Inflammatory macrophage (primary cell): Measurements from ENCODE around the gene FSIP2.

Experiments used
- DNase-seq, 2 donors: peaks; one replicate each; pipeline ENCODE4 v3.0.0-alpha.2; 2020 to 2022
- total RNA-seq, 18 experiments: gene quantifications; one replicate each; lab custom pipeline; 2026; ENCODE audit warnings: mixed read lengths in 6 of 18, inconsistent platforms in 2 of 18; lab: John Stamatoyannopoulos, UW

The FSIP2 gene, protein sequence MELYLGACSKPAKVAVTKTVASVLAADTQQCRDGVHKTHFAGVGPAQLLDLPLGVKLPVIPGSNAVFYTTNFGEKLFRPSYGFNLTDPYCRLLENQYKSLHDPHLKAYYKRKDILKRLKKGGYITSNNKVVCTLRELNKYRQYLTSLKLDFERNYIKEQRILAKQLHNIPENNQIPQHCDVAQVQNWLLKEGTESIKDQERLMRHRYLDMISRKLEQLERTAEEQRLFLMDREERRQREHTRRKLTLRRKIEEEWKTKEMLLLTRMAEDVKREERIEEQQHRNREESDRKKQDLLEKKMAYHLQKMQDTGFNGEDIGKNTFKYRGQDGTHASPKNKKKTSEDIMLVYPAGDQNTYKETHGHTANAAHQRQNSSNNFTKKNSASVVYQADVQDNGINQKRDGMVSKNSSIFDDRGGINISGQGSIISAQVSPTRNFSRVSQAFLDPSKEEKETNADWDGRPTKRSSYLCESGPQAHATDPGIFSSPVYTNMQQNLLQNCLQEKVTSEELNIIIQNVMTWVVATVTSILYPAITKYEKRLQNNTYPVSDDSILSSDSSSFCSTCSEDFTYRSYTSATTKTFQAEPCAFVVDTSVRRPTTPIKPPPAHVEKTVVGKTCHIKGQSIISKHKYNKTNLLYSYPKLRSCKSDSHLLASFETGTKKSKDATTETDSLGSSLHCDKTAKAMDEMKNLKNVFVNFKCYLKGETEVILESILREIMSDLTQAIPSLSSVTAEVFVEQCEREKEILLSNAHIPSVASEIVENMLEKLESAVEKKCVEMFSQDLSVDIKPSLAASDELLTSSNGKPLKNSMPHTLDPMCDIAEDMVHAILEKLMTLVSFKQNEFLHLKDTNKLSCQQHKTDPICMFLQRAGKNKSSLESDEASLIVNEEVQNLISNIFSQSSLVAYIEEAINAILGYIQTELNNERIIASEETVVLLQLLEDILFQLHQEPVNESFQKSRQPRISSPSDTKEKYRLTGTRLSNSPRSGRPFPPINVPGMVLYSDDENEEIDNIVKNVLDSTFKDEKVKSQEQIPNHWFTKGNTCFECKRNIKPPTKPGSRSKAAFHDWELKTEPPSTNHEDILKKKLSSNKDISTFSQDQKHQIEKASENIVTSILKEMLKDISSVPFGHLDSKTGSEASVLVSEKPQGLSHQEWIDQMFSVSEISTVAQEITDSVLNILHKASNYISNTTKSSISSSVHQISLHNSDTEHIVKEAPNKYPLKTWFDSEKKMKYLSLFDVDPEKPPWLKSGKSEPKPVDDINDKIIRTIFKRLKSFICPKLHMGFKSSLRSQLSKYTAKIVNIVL (N-terminal part only)
- total RNA-seq = 0 to 0.36 (median 0.02) reads per million in 18 experiments

DNA sequence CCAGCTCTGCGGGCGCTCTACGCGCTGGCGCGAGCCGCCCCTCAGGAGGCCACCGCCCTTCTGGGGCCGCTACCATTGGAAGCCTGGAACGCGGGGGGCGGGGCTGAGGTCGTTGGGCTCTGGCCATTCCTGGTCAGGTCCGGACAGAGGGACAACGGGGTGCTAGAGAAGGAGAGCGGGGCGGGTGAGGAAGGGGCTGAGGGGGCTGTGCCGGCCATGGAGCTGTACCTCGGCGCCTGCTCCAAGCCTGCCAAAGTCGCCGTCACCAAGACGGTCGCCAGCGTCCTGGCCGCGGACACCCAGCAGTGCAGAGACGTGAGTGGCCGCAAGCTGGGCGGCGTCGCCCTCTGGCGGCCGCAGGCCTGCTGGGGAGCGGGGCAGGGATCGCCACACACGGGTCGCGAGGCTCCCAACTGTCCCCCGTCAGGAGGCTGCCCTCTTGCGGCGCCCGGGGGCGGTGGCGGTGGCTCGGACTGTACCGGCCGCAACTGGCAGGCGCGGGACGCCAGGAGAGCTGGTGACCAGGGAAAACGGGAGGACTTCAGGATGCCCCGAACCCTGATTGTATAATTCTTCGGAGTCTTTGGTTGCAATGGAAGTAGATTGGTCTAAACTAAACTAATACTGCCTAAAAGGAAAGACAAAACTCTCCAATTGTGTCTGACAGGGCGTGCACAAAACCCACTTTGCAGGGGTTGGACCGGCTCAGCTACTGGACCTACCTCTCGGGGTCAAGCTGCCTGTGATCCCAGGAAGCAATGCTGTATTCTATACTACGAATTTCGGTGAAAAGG, at the start of gene FSIP2:
TSS of gene FSIP2 (plus strand) at position 126 of the 794 bp plus-strand sequence. CDS start at position 217, 91 bp downstream.
- peak; percentile 63 to 71 for DNase-seq

DNA sequence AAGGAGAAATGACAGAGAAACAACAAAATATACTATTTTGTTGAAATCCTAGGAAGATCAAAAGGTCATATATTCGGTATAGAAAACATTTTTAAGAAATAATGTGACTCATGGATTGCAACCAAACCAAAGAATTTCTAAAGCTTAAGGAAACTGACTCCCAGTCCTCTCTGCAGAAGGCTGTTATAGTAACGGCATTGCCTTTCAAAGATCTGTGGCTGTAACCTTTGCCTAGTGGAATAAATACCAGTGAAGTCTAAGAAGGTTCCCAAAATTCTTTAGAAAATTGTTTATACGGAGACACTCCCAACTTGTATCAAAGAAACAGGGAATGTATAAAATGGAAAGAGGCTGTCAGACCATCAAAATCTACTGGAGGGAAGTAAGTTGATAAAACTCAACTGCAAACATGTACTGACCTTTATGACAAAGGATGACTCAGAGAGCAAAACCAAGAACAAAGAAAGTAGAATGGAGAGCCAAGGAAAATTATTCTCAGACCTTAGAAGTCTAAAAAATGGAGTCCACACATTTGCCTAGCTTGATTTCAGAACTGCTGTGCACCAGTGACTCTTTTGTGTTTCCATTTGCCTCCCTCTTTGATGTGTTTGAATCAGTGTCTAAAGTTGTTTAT, 48.6 kb upstream of the FSIP2 start:
- no peak for DNase-seq

DNA sequence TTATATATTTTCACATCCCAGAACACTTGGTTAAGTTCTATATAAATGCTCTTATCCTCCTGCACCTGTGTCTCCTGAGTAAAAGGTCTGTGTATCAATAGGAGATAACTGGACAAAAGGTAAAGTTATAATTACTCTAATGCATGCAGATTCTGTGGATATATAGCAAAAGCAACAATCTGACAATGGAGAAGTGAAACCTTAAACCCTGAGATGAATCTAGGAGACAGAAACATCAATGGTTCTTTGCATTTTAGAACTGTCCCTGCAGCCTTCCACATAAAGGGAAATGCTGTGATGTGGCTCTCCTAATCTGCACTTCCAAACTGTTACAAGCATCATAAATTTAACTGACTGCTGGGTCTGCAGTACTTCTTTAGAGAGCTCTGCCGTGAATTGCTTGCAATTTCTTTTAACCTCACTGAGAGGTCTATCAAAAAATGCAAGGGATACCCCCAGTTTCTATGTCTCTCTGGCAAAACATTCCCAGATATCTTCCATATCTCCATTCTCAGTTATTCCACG, 42.8 kb upstream of the FSIP2 start:
- DNase-seq = no peak

DNA sequence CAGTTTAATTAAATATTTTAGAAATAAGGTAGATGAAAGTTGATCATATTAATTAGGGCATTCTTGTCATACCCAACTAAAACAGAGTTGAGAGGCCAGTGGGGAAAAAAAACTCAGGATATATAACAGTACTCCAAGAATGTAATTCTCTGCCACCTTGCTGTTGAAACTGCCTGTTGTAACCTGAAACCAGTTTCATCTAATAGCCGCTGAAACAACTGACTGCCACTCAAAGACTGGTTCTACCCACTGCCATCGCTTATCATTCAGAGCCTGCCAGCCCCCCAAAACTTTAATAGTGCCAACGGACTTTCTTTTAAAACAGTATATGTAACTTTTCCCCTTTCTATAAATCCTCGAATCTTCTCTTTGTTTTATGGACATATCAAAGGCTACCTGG, 37.7 kb upstream of the FSIP2 start:
- no peak for DNase-seq

DNA sequence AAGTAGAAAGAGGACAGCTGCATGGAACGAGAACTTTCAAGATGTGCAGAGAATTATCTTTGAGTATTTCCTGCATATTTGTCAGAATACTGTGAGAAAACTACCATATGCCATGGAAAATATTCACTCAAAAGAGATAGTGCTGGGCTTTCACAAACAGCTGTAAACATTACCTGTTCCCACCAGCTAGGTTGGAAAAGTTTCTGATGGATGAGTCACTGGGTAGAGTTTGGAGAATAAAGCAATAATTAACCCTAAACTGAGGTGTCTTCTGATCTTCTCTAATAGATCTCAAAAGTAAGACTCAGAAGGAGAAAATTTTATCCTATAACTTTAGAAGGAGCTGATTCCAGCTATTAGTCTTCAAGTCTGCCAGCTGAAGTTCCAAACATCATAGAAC, 3.9 kb upstream of the FSIP2 start:
- no peak for DNase-seq

DNA sequence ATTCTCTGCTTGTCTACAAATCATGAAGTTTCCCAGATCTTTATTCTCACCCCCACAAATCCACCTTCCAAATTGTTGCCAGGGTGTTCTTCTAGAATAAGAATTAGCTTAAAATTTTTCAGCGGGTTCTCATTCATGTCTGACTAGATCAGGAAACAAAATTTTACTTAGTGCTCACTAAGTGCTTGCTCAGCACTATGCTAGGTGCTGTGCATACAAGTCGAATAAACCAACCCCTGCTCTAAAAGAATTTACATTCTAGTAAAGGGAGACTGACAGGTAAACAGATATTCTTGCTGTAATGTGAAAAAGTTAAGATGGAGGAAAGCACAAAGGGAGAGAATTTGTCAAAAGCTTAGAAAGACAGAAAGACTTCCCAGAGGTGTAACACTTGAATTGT, 2.4 kb upstream of the FSIP2 start:
- DNase-seq = no peak

DNA sequence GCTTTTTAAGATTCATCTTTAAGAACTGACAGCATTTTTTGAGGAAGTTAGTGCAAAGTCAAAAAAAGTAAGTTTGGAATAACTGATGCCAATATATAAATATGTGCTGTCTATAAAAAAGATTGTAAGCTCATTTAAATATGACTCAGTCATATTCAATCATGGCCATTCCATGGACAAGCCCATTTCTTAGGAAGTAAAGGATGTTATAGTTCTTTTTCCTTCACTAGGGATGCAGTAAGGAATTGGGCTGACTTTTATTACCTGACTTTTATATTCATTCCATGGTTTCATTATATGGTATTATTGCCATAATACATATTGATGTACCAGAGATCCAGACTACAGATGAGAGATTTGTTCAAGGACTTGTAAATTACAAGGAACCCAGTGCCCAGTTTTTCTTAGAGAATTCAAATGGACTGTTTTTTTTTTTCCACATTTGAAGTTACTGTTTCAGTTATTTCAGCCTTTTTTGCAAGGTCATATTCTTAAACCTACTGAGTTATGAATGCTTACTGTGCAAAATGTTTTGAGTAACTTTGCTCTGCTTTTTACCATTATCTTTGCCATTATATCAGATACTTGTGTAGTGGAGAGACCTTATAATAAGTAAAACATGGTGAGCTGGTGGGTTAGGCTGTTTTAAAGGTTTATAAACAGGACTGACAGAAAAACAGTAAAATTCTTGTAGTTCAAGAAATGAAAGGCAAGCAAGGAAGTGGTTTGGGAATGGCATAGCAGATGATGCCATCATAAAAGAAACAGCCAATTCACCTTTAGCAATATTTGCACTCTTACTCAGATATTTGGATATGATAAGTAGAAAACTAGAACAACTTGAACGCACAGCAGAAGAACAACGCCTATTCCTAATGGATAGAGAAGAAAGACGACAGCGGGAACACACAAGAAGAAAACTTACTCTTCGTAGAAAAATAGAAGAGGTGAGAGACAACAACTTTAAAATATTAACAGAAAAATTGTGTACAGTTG, 7.6 kb downstream of the FSIP2 start:
- DNase-seq = no peak

DNA sequence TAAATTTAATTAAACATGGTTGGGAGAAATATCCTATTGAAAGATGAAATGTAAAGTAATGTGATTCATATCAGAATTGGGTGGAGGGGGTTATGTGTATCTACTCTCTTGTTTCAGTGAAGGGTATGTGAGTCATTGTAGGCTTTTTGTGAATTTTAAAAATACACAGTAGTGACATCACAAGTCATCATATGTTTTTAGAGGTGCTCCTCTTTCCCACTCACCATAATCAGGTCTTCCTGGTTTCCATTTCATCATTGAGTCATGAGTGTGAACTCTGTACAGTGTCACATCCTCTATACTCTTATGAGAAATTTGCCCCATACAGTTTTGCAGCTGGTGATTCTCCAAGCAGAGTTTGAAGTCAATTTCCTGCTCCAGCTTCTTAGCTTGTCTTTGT, 18.8 kb downstream of the FSIP2 start:
- no peak for DNase-seq

DNA sequence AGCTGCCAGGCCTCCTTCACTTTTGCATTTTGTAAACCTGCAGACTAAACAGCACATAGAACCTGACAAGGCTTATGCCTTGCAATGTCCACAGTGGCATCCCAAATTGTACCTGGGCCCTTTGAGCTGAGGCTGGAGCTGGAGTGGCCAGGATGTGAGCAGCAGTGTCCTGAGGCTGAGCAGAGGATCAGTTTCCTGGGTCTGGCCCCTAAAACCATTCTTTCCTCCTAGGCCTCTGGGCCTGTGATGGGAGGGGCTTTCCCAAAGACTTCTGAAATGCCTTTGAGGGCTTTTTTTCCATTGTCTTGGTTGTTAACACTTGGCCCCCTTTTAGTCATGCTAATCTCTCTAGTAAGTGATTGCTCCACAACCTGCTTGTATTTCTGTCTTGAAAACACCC, 32.8 kb downstream of the FSIP2 start:
- no peak for DNase-seq

DNA sequence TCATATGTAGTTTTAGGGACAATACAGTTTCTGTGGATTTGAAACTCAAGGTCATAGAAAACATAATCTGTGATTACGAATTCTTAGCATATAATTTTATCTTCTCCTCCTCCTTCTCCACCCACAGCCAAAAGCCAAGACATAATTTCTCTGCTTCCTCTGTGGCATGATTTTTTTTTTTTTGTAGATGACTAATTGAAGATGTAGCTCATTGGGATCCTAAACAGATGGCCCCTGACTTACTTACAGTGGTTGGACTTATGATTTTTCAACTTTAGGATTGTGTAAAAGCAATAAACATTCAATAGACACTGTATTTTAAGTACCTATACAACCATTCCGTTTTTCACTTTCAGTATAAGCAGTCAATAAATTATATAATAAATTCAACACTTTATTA, 42.3 kb downstream of the FSIP2 start:
- DNase-seq = no peak

DNA sequence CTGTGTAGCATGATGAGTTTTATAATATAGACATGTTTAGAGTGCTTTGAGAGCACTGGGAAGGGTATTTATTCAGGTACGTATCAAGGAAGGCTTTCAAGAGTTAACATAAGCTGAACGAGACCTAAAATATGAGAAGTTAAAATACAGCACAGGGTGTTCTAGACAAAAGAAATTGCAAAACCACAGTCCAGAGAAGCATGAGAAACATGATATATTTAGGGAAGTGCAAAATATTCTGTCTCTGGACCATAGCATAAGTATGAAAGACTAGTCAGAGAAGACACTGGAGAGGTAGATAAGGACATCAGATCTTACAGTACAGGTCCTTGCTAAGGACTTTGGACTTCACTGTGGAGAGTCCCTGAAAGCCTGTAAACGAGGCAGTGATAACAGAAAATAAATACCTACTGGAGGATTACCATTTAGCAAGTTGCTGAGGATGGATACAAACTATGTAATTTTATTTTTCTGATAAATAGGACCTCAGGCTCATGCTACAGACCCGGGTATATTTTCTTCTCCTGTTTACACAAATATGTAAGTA, 43.7 kb downstream of the FSIP2 start:
- no peak for DNase-seq

DNA sequence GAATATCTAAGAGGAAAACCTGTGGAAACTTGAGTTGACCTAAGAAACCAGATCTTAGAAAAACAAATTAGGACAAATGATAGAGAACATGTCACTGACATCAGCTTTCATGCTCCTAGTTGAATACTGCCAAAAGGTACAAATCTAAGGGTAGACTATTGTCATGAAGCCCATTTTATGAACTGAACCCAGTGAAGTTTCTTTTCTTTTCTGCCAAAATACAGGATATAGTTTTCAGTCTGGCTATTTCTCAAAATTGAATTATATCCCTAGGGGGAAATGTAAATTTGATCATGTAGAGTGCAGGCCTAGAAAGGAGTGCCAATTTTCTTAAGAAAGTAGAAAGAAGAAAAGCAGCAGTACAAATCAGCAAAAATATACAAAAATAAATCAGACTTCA, 46.6 kb downstream of the FSIP2 start:
- no peak for DNase-seq

DNA sequence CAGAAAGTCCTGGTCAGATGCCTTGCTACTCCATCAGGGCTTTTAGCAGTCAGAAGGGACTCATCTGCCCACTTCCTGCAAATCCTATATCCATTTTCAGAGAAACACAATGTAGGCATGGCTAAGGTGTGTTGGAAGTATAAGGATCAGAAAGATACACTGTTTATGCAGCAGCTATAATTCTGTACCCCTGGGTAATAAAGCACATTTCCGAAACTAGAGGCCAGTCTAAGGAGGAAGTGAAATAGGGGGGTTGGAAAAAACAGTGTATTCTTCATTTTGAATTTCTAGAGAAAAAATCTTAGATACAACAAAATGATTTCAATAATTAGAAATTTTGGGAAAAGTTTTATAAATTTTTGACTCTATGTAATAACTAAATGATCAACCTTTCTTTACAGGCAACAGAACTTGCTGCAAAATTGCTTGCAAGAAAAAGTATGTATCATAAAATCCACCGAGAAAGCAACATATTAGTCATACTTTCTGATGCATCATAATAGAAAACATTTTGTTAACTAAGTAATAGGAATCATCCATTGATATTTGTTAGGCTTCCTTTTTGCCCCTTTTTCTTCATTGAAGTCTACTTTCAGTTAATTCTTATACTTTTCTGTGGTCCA, 47.4 kb downstream of the FSIP2 start:
- no peak for DNase-seq

DNA sequence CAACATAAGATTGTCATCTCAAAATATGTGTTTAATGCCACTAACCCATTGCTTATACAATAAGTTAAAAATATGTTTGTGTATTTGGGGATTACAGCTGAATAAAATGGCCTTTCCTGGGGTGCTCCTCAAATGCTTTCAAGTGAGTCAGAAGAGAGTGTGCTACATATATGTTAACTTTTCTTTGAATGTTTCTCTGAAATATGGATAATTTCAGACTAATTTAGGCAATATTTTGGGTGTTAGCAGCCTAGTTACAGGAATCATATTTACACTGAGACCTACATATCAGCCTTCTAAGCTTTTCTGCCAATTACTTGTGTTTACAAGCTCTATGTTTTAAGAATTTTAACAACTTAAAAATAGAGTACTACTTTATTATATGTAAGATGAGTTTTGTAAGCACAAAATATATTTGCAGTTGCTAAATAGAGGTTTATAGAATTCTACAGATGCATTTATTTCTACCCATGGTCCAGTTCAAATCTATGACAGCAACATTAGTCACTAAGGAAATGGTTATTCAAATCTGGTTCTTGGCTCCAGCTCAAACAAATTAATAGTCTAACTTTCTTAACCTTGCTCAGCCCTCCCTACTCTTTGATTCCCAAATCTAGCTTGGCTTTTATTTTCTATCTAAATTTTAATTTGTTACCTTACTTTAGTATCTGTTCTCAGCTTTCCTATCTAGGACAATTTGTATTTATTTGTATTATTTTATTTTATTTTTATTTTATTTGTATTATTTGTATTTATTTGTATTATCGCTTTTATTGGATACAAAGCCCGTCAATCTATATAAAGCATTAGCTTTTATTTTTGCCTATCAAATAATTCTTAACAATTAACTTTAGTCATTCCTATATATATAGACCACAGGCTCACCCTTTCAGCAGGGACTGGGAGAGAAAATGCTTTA, 48.9 kb downstream of the FSIP2 start:
- no peak for DNase-seq

DNA sequence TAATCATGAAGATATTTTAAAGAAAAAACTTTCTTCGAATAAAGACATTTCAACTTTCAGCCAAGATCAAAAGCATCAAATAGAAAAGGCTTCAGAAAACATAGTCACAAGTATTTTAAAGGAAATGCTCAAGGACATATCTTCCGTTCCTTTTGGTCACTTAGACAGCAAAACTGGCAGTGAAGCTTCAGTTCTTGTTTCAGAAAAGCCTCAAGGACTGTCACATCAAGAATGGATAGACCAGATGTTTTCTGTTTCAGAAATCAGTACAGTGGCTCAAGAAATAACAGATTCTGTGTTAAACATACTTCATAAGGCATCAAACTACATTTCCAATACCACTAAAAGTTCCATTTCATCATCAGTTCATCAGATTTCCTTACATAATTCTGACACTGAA, 51.8 kb downstream of the FSIP2 start:
- no peak for DNase-seq

DNA sequence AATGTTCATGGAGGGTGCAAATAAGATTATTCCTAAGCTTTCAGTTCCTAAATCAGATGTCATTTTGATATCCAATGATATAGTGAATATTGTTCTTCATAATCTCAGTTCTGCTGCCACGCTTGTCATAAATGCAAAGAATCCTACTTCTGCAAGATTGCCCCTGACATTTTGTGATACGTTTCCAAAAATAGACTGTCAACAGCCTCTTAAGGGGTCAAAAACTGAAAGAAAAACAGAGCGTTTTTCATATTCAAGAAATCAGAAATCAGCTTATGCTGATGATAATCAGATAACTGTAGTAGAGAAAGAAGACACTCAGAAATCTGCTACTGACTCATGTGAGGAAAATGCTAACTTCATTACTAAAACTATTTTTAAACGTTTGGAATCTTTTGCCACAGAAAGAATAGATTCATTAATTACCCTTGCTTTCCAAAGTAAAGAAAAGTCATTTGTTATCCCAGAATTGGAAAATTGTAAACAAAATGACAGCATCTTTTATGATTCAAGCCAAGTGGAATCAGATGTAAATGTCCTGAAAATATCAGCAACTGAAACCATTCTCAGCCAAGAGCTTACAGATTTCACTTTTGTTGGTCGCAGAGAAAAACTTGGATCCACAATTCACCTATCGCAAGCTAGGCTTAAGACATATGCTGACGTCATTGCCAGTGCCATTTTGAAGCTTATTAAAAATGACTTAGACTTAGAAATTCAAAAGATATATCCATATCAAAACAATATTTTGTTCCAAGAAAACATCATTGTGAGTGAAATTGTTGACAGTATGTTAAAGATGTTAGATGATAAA, 55.1 kb downstream of the FSIP2 start:
- no peak for DNase-seq

DNA sequence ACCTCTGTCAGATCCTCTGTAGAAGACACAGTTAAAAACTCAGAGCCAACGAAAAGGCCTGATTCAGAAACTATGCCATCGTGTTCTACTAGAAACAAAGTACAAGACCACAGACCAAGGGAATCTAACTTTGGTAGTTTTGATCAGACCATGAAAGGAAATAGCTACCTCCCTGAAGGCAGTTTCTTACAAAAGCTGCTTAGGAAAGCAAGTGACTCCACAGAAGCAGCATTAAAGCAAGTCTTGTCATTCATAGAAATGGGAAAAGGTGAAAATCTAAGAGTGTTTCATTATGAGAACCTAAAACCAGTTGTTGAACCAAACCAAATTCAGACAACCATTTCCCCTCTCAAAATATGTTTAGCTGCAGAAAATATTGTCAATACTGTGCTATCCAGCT, 58.2 kb downstream of the FSIP2 start:
- DNase-seq = no peak
